Measurements from ENCODE around the gene KIAA0930.

The KIAA0930 gene

DNA sequence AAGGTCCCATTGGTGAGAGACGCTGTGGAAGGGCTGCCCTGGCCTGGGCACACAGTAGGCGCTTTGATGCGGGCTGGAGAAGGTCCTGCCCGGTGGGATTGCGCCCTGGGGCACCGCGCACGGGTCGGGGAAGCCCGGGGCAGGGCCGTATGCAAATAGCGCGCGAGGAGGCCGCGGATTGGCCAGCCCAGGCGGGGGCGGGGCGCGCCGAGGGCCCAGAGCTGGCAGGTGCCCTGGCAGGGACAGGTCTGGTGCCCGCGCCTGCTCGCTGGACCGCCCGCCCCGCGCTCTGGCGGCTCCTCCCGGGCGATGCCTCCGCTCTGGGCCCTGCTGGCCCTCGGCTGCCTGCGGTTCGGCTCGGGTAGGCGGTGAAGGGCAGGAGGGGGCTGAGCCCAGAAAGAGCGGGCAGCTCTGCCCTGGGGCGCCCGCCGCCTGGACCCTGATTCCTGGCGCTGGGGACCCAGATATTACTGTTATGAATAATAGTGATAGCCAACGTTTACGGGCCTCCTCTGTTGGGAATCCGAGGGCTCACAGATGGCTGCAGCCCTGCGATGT is 44.1 kb upstream of the KIAA0930 start, which contains the start of gene UPK3A:
UPK3A (plus strand) TSS at position 245 of the 558 bp plus-strand sequence; CDS start at position 310, 65 bp downstream.
- TF ChIP-seq, protein P1, sequence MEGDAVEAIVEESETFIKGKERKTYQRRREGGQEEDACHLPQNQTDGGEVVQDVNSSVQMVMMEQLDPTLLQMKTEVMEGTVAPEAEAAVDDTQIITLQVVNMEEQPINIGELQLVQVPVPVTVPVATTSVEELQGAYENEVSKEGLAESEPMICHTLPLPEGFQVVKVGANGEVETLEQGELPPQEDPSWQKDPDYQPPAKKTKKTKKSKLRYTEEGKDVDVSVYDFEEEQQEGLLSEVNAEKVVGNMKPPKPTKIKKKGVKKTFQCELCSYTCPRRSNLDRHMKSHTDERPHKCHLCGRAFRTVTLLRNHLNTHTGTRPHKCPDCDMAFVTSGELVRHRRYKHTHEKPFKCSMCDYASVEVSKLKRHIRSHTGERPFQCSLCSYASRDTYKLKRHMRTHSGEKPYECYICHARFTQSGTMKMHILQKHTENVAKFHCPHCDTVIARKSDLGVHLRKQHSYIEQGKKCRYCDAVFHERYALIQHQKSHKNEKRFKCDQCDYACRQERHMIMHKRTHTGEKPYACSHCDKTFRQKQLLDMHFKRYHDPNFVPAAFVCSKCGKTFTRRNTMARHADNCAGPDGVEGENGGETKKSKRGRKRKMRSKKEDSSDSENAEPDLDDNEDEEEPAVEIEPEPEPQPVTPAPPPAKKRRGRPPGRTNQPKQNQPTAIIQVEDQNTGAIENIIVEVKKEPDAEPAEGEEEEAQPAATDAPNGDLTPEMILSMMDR (IDR thresholded peaks at IDR 0.05; ENCODE audit: low read length), result no peak
- no peak for TF ChIP-seq EZH2 (IDR thresholded peaks at IDR 0.05; ENCODE audit: borderline replicate concordance, low read length)
- no peaks in the 10 kb centered on the region for H3K36me3 ChIP-seq (ENCODE audit: insufficient read depth, low read length)
- H3K4me3 ChIP-seq (ENCODE audit: low read depth, low read length, poor library complexity, severe bottlenecking), result peak within 1 kb of the TSS; percentile 39
- H3K27ac ChIP-seq (ENCODE audit: low read depth, low read length, poor library complexity, severe bottlenecking), result no peak within 1 kb of the TSS
- no peaks in the 10 kb centered on the region for H3K9me3 ChIP-seq (ENCODE audit: low read length)
- no peaks in the 10 kb centered on the region for H3F3A ChIP-seq (ENCODE audit: insufficient read depth, low read length)
- no peak within 1 kb of the TSS for H2AFZ ChIP-seq (ENCODE audit: low read length)
- peak within 1 kb of the TSS; percentile 48 for H3K4me2 ChIP-seq (ENCODE audit: low read length)
- H4K20me1 ChIP-seq (ENCODE audit: insufficient read depth, low read length), result no peaks in the 10 kb centered on the region
- H3K4me1 ChIP-seq (ENCODE audit: insufficient read depth, low read length, severe bottlenecking), result peaks cover 13% of the 10 kb centered on the region
- no peaks in the 10 kb centered on the region; the same call in 1 of the 2 replicates for H3K27me3 ChIP-seq (ENCODE audit: insufficient read depth, low read length)
- H3K9me2 ChIP-seq (ENCODE audit: low read depth, low read length), result no peaks in the 10 kb centered on the region
- no peaks in the 10 kb centered on the region for H3K79me2 ChIP-seq (ENCODE audit: insufficient read depth, low read length)
- no peak within 1 kb of the TSS; the same call in 1 of the 2 replicates for H3K9ac ChIP-seq (ENCODE audit: low read length)

DNA sequence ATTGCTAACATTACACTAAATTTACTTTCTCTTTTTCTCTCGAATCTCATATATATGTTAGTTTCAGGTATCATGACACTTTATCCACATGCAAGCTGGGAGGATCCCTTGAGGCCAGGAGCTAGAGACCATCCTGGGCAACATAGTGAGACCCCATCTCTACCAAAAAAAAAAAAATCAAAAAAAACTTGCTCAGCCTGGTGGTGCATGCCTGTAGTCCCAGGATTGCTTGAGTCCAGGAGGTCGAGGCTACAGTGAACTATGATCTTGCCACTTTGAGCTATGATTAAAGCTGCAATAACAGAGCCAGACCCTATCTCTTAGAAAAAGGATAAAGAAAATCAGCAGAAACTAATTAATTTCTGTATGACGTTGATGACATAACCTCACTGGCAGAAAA is 40.3 kb upstream of the KIAA0930 start:
- H3K9me2 ChIP-seq (ENCODE audit: low read depth, low read length), result no peaks in the 10 kb centered on the region
- H3K27me3 ChIP-seq (ENCODE audit: insufficient read depth, low read length), result no peaks in the 10 kb centered on the region; the same call in 1 of the 2 replicates
- H2AFZ ChIP-seq (ENCODE audit: low read length), result no peak overlapping the region
- H3K9ac ChIP-seq (ENCODE audit: low read length), result no peak overlapping the region
- no peak overlapping the region for H3K4me2 ChIP-seq (ENCODE audit: low read length)
- TF ChIP-seq, protein P1 (IDR thresholded peaks at IDR 0.05; ENCODE audit: low read length), result no peak
- no peak for TF ChIP-seq EZH2 (IDR thresholded peaks at IDR 0.05; ENCODE audit: borderline replicate concordance, low read length)
- no peaks in the 10 kb centered on the region for H4K20me1 ChIP-seq (ENCODE audit: insufficient read depth, low read length)
- H3K4me1 ChIP-seq (ENCODE audit: insufficient read depth, low read length, severe bottlenecking), result peaks cover 10% of the 10 kb centered on the region
- no peak overlapping the region for H3K4me3 ChIP-seq (ENCODE audit: low read depth, low read length, poor library complexity, severe bottlenecking)
- no peaks in the 10 kb centered on the region for H3F3A ChIP-seq (ENCODE audit: insufficient read depth, low read length)
- H3K79me2 ChIP-seq (ENCODE audit: insufficient read depth, low read length), result no peaks in the 10 kb centered on the region
- no peaks in the 10 kb centered on the region for H3K9me3 ChIP-seq (ENCODE audit: low read length)
- H3K36me3 ChIP-seq (ENCODE audit: insufficient read depth, low read length), result no peaks in the 10 kb centered on the region
- no peak overlapping the region for H3K27ac ChIP-seq (ENCODE audit: low read depth, low read length, poor library complexity, severe bottlenecking)

DNA sequence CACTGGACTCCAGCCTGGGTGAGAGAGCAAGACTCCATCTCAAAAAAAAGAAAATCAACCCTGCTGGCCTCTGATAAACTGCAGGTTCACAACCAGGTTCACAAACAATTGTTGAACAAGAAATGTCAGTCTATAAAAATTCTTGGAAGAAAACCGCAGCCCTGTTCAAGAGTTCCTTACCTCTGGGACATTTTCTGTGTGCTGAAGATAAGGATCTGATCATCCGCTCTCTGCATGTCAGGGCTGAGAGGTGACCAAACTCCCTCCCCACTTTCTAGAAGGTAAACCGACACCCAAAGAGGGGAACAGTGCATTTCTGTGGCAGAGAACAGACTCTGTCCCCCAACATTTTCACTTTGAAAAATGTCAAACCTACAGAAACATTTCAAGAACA is 39.9 kb upstream of the KIAA0930 start:
- Histone ChIP-seq H2AFZ (ENCODE audit: low read length) (no peak overlapping the region), H3K27ac (ENCODE audit: low read depth, low read length, poor library complexity, severe bottlenecking) (no peak overlapping the region), H3K4me2 (ENCODE audit: low read length) (no peak overlapping the region), H3K9me3 (ENCODE audit: low read length) (no peaks in the 10 kb centered on the region), H3K9ac (ENCODE audit: low read length) (no peak overlapping the region), H3K27me3 (ENCODE audit: insufficient read depth, low read length) (no peaks in the 10 kb centered on the region; the same call in 1 of the 2 replicates), H3F3A (ENCODE audit: insufficient read depth, low read length) (no peaks in the 10 kb centered on the region), H3K36me3 (ENCODE audit: insufficient read depth, low read length) (no peaks in the 10 kb centered on the region), H3K79me2 (ENCODE audit: insufficient read depth, low read length) (no peaks in the 10 kb centered on the region), H3K4me3 (ENCODE audit: low read depth, low read length, poor library complexity, severe bottlenecking) (no peak overlapping the region), H4K20me1 (ENCODE audit: insufficient read depth, low read length) (no peaks in the 10 kb centered on the region), H3K9me2 (ENCODE audit: low read depth, low read length) (no peaks in the 10 kb centered on the region), H3K4me1 (ENCODE audit: insufficient read depth, low read length, severe bottlenecking) (peaks cover 10% of the 10 kb centered on the region)
- TF ChIP-seq, protein P1 (IDR thresholded peaks at IDR 0.05; ENCODE audit: low read length), result no peak
- no peak for TF ChIP-seq EZH2 (IDR thresholded peaks at IDR 0.05; ENCODE audit: borderline replicate concordance, low read length)
